ENCODE measurements around the gene POP4. TPM values are rescaled to one million over a fixed set of nuclear protein-coding genes. Genes with fewer than 3 reads are reported as not detected.

Gene POP4
- total and polyA plus RNA-seq, 2 of the 13 experiments (the other 11 are each of a cell fraction or from before 2014, with no cell fraction given), result 32.2 to 84.0 TPM

DNA sequence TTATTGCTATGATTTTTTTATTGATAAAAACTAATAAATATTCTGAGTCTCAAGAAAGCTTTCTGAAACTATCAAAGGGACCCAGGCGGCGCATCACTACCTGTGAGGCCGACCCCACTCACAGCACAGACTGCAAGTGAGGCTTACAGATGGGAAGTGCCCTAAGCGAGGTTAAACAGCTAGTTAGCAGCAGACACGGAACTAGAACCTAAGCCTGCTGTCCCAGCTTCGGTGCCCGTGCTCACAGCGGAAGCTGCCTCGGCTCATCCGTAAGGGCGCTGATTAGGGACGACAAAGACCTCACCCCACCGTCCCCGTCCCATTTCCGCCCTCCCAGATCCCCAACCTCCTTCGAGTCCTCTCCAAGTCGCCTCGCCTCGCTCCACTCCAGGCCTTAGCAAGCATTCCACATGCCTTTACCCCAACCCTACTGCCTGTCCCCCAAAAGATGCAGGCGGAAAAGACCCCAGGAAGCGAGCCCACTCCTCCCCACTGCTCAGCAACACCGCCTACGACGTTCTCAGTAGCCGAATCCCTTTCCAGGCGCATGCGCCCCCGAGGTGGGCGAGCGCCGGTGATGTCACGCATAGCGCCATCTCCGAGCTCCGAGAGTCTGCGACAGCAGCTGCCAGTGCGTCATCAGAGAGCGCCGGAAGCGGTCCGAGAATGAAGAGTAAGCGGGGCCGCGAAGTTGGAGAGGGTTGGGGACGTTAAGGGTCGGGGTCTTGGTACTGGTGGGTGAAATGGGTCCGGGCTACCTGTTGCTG is at the start of gene POP4 (continued):
- TF ChIP-seq, protein P1, sequence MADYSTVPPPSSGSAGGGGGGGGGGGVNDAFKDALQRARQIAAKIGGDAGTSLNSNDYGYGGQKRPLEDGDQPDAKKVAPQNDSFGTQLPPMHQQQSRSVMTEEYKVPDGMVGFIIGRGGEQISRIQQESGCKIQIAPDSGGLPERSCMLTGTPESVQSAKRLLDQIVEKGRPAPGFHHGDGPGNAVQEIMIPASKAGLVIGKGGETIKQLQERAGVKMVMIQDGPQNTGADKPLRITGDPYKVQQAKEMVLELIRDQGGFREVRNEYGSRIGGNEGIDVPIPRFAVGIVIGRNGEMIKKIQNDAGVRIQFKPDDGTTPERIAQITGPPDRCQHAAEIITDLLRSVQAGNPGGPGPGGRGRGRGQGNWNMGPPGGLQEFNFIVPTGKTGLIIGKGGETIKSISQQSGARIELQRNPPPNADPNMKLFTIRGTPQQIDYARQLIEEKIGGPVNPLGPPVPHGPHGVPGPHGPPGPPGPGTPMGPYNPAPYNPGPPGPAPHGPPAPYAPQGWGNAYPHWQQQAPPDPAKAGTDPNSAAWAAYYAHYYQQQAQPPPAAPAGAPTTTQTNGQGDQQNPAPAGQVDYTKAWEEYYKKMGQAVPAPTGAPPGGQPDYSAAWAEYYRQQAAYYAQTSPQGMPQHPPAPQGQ (CRISPR knock-in tag; IDR thresholded peaks at IDR 0.05; ENCODE audit: borderline replicate concordance), result no peak
- TF ChIP-seq, protein P2, sequence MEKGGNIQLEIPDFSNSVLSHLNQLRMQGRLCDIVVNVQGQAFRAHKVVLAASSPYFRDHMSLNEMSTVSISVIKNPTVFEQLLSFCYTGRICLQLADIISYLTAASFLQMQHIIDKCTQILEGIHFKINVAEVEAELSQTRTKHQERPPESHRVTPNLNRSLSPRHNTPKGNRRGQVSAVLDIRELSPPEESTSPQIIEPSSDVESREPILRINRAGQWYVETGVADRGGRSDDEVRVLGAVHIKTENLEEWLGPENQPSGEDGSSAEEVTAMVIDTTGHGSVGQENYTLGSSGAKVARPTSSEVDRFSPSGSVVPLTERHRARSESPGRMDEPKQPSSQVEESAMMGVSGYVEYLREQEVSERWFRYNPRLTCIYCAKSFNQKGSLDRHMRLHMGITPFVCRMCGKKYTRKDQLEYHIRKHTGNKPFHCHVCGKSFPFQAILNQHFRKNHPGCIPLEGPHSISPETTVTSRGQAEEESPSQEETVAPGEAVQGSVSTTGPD (CRISPR knock-in tag; IDR thresholded peaks at IDR 0.05), result no peak
- TF ChIP-seq ATF1 (CRISPR knock-in tag; IDR thresholded peaks at IDR 0.05), result peak; percentile 100
- TF ChIP-seq, protein P3, sequence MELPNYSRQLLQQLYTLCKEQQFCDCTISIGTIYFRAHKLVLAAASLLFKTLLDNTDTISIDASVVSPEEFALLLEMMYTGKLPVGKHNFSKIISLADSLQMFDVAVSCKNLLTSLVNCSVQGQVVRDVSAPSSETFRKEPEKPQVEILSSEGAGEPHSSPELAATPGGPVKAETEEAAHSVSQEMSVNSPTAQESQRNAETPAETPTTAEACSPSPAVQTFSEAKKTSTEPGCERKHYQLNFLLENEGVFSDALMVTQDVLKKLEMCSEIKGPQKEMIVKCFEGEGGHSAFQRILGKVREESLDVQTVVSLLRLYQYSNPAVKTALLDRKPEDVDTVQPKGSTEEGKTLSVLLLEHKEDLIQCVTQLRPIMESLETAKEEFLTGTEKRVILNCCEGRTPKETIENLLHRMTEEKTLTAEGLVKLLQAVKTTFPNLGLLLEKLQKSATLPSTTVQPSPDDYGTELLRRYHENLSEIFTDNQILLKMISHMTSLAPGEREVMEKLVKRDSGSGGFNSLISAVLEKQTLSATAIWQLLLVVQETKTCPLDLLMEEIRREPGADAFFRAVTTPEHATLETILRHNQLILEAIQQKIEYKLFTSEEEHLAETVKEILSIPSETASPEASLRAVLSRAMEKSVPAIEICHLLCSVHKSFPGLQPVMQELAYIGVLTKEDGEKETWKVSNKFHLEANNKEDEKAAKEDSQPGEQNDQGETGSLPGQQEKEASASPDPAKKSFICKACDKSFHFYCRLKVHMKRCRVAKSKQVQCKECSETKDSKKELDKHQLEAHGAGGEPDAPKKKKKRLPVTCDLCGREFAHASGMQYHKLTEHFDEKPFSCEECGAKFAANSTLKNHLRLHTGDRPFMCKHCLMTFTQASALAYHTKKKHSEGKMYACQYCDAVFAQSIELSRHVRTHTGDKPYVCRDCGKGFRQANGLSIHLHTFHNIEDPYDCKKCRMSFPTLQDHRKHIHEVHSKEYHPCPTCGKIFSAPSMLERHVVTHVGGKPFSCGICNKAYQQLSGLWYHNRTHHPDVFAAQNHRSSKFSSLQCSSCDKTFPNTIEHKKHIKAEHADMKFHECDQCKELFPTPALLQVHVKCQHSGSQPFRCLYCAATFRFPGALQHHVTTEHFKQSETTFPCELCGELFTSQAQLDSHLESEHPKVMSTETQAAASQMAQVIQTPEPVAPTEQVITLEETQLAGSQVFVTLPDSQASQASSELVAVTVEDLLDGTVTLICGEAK (IDR thresholded peaks at IDR 0.05), result no peak
- TF ChIP-seq, protein P3 (CRISPR knock-in tag; IDR thresholded peaks at IDR 0.05), result peak; percentile 70
- TF ChIP-seq ZNF296 (CRISPR knock-in tag; conservative IDR thresholded peaks at IDR 0.05), result no peak
- 0 out of 2 replicates have a peak, but pooled peaks have one; percentile 60 for TF ChIP-seq REL (CRISPR knock-in tag; conservative IDR thresholded peaks at IDR 0.05)
- peak; percentile 81 for TF ChIP-seq ZNF230 (CRISPR knock-in tag; IDR thresholded peaks at IDR 0.05)
- TF ChIP-seq, protein P4, sequence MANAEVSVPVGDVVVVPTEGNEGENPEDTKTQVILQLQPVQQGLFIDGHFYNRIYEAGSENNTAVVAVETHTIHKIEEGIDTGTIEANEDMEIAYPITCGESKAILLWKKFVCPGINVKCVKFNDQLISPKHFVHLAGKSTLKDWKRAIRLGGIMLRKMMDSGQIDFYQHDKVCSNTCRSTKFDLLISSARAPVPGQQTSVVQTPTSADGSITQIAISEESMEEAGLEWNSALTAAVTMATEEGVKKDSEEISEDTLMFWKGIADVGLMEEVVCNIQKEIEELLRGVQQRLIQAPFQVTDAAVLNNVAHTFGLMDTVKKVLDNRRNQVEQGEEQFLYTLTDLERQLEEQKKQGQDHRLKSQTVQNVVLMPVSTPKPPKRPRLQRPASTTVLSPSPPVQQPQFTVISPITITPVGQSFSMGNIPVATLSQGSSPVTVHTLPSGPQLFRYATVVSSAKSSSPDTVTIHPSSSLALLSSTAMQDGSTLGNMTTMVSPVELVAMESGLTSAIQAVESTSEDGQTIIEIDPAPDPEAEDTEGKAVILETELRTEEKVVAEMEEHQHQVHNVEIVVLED (CRISPR knock-in tag; IDR thresholded peaks at IDR 0.05; ENCODE audit: borderline replicate concordance), result peak; percentile 68; the same call in 1 of the 2 replicates
- TF ChIP-seq SP5 (CRISPR knock-in tag; IDR thresholded peaks at IDR 0.05; ENCODE audit: borderline replicate concordance, low read depth), result no peak
- TF ChIP-seq, protein P5, sequence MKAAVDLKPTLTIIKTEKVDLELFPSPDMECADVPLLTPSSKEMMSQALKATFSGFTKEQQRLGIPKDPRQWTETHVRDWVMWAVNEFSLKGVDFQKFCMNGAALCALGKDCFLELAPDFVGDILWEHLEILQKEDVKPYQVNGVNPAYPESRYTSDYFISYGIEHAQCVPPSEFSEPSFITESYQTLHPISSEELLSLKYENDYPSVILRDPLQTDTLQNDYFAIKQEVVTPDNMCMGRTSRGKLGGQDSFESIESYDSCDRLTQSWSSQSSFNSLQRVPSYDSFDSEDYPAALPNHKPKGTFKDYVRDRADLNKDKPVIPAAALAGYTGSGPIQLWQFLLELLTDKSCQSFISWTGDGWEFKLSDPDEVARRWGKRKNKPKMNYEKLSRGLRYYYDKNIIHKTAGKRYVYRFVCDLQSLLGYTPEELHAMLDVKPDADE (CRISPR knock-in tag; IDR thresholded peaks at IDR 0.05), result no peak
- TF ChIP-seq HNF4G (IDR thresholded peaks at IDR 0.05; ENCODE audit: borderline replicate concordance, low read depth, low read length), result no peak
- no peak for TF ChIP-seq HNF4G (CRISPR knock-in tag; IDR thresholded peaks at IDR 0.05; ENCODE audit: borderline replicate concordance, low read depth)
